Spleen (tissue), 11 donors: ENCODE results near the gene CCDC106. TPM values are rescaled to one million over a fixed set of nuclear protein-coding genes. Genes with fewer than 3 reads are reported as not detected.

Source experiments
- DNase-seq: peaks from one replicate; pipeline ENCODE4 v3.0.0-alpha.2; 2020
- H3K27ac ChIP-seq, 8 donors: fragments of 200-600 bp; sonication (generic) in 7 of 8; 1 replicate in 4 of 8; 2 replicates in 4 of 8; pipeline versions ENCODE4 v1.5.0 to v1.8.0; 2016 to 2021; ENCODE audit warnings: inconsistent platforms in 4 of 8, mild to moderate bottlenecking in 4 of 8, moderate library complexity in 1 of 8
- H3K27me3 ChIP-seq, 7 donors: fragments of 200-600 bp; sonication (generic) in 6 of 7; replicated peaks in 1 of 7; 1 replicate in 4 of 7; 2 replicates in 3 of 7; pipeline versions ENCODE4 v1.5.0 to v1.8.0; 2016 to 2021; ENCODE audit warnings: inconsistent platforms in 3 of 7, mild to moderate bottlenecking in 1 of 7
- H3K36me3 ChIP-seq, 6 donors: fragments of 200-600 bp; sonication (generic) in 5 of 6; 1 replicate in 4 of 6; 2 replicates in 2 of 6; pipeline versions ENCODE4 v1.5.0 to v1.8.0; 2016 to 2021; ENCODE audit warnings: inconsistent platforms in 2 of 6
- H3K4me1 ChIP-seq, 6 donors: fragments of 200-600 bp; sonication (generic) in 5 of 6; 1 replicate in 3 of 6; 2 replicates in 3 of 6; pipeline versions ENCODE4 v1.5.0 to v1.8.0; 2016 to 2021; ENCODE audit warnings: inconsistent platforms in 3 of 6
- H3K4me3 ChIP-seq, 8 donors: fragments of 200-600 bp; sonication (generic) in 7 of 8; 1 replicate in 4 of 8; 2 replicates in 4 of 8; pipeline versions ENCODE4 v1.5.0 to v1.8.0; 2016 to 2021; ENCODE audit warnings: inconsistent platforms in 4 of 8, mild to moderate bottlenecking in 4 of 8, moderate library complexity in 2 of 8
- H3K9me3 ChIP-seq, 8 donors: fragments of 200-600 bp; sonication (generic) in 7 of 8; 1 replicate in 4 of 8; 2 replicates in 4 of 8; pipeline versions ENCODE4 v1.5.0 to v1.8.0; 2016 to 2021; ENCODE audit warnings: inconsistent platforms in 4 of 8
- POLR2A ChIP-seq, 3 donors: fragments of 450-650 bp; IDR thresholded peaks; one replicate each; pipeline ENCODE4 v1.5.1; 2017; ENCODE audit warnings: antibody characterized with exemption in 3 of 3, mild to moderate bottlenecking in 1 of 3
- POLR2AphosphoS5 ChIP-seq, 3 donors: sonication (generic); formaldehyde crosslinking; IDR thresholded peaks; one replicate each; pipeline ENCODE4 v1.5.1; 2017; ENCODE audit warnings: antibody characterized with exemption in 3 of 3
- WGBS, 5 donors: extraction: QIAGEN DNeasy Blood & Tissue Kit in 3 of 5; methylation state at CpG; one replicate each; pipeline versions ENCODE4 v1.1.5 to v1.1.7; 2013 to 2018; 5-methylcytosine and 5-hydroxymethylcytosine counted together
- intact Hi-C: fragments of 100-400 bp; cut with DNase I; formaldehyde crosslinking; loops from one replicate; pipeline ENCODE4 v1.15.0; 2023; ENCODE audit warnings: low total_unique reads
- polyA plus RNA-seq, 3 donors: library from polyadenylated mRNA; stranded (reverse); fragments of 200-250 nt; gene quantifications; one replicate each; pipeline ENCODE4 v1.2.1, GENCODE V29; 2013
- total RNA-seq, 7 donors: library from RNA; depleted of rRNA in 3 of 7; stranded (reverse); fragments of >200 nt in 3 of 7; fragmentation: NEBNext Ultra II Directional in 4 of 7; extraction: Animal tissue kit (Norgen Biotek cat#: 25700) in 4 of 7; gene quantifications; one replicate each; pipeline versions ENCODE4 v1.1.0 to v1.2.1, GENCODE V29; 2016 to 2021
- TF ChIP-seq, protein P1 (sequence below), 11 experiments: fragments of 200-600 bp in 7 of 11; fragments of 450-650 bp in 4 of 11; sonication (generic) in 4 of 11; IDR thresholded peaks in 8 of 11; conservative IDR thresholded peaks in 3 of 11; 1 replicate in 7 of 11; 2 replicates in 4 of 11; pipeline versions ENCODE4 v1.4.0 to v1.8.0; 2016 to 2021; ENCODE audit warnings: antibody characterized with exemption in 11 of 11, inconsistent platforms in 4 of 11, mild to moderate bottlenecking in 1 of 11
- donor health status: healthy with polysubstance abuse.
- donor health status: DM: no; HTN: no; CAD: no; lungs with moderate emphysema.
- donor health status: DM: no; HTN: no; CAD: no.
- donor health status: Bipolar disorder and iron deficiency.
- donor health status: healthy.
- donor health status: DM: no; HTN: no; CAD: no.
- donor health status: DM: yes; HTN: yes; CAD: no.

The CCDC106 gene
- total and polyA plus RNA-seq, 10 donors, result 11.9 to 40.1 (median 18.6) TPM

DNA sequence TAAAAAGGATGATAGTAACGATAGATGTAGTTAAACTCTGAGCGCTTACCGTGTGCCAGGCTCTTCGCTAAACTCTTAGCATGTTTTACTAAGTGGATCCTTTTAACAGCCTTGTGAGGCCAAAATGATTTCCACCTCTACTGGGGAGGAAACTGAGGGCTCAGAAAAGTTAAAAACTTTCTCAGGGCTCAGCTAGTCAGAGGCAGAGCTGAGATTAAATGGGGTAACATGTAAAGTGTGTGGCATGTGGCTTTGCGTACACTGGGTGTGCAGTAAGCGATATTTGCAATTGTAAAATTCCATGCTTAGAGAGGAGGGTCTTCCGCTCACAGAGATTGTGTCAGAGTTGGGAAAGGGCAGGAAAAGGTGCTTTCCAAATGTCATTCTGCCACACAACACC is 8.5 kb downstream of the CCDC106 start:
- intact Hi-C loops, result no loop called here
- H3K9me3 ChIP-seq, result no peaks in the 10 kb centered on the region
- WGBS, 5 donors, result 47 to 61% (median 50%) methylated on average over 7 of the region's 7 CpGs
- no peak for TF ChIP-seq POLR2A (IDR thresholded peaks at IDR 0.05)
- TF ChIP-seq, protein P1, sequence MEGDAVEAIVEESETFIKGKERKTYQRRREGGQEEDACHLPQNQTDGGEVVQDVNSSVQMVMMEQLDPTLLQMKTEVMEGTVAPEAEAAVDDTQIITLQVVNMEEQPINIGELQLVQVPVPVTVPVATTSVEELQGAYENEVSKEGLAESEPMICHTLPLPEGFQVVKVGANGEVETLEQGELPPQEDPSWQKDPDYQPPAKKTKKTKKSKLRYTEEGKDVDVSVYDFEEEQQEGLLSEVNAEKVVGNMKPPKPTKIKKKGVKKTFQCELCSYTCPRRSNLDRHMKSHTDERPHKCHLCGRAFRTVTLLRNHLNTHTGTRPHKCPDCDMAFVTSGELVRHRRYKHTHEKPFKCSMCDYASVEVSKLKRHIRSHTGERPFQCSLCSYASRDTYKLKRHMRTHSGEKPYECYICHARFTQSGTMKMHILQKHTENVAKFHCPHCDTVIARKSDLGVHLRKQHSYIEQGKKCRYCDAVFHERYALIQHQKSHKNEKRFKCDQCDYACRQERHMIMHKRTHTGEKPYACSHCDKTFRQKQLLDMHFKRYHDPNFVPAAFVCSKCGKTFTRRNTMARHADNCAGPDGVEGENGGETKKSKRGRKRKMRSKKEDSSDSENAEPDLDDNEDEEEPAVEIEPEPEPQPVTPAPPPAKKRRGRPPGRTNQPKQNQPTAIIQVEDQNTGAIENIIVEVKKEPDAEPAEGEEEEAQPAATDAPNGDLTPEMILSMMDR (IDR thresholded peaks at IDR 0.05 in 8 of 11, conservative IDR thresholded peaks at IDR 0.05 in 3 of 11), result no peak
- no peak for TF ChIP-seq POLR2AphosphoS5 (IDR thresholded peaks at IDR 0.05)
- H3K36me3 ChIP-seq, result peaks cover 0 to 48% (median 25%) of the 10 kb centered on the region in 6 donors
- peak overlapping the region in 4 of 8 donors; percentile 2 to 100 (median 68) for H3K27ac ChIP-seq
- no peaks in the 10 kb centered on the region for H3K27me3 ChIP-seq
- peak overlapping the region; percentile 75 to 100 (median 88) for H3K4me3 ChIP-seq
- peaks cover 37 to 77% (median 62%) of the 10 kb centered on the region in 6 donors for H3K4me1 ChIP-seq
- DNase-seq, result no peak

DNA sequence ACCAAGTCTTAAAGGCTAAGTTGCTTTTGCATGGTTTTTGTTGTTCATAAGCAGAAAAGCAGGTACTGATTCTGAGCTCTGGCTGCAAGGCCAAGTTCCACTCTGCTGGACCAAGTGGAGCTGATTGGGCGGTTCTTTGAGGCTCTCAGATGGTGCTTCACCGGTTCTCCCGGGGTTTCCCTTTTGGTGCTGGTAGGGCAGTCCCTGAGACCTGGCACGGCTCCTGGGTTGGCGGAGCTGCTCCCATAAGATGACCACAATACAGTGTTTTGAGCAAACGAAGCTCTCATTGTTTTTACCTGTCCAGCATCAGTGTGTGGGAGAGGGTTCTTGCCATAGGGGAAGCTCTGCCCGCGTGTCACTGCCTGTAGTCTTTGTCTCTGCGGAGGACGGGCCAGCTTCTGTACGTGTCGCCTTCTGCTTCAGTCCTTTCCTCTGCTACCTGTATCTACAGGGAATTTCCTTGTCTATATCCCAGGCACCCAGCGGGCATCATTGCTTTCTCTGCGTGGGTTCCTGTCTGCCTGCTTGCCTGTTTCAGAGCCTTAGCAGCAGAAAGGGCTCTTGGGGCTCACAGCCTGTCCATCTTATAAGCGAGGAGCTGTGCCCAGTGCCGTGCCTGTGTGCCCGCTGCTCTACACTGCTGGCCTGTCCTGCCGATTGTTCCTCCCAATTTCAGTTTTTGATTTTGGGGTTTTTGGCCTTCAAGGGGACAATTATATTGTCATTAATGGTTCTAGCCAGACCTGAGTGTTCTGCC is 9.2 kb downstream of the CCDC106 start:
- Histone ChIP-seq H3K27me3 (no peaks in the 10 kb centered on the region), H3K36me3 (peaks cover 0 to 49% (median 31%) of the 10 kb centered on the region in 6 donors), H3K27ac (peak overlapping the region in 3 of 8 donors; percentile 2 to 40 (median 37)), H3K4me1 (peaks cover 37 to 82% (median 62%) of the 10 kb centered on the region in 6 donors), H3K4me3 (peak overlapping the region; percentile 75 to 100 (median 88)), H3K9me3 (no peaks in the 10 kb centered on the region)
- intact Hi-C loops, result no loop called here
- no peak for TF ChIP-seq POLR2AphosphoS5 (IDR thresholded peaks at IDR 0.05)
- TF ChIP-seq, protein P1 (IDR thresholded peaks at IDR 0.05 in 8 of 11, conservative IDR thresholded peaks at IDR 0.05 in 3 of 11), result no peak
- TF ChIP-seq POLR2A (IDR thresholded peaks at IDR 0.05), result no peak
- no peak for DNase-seq
- 36 to 54% (median 41%) methylated on average over 17 to 18 of the region's 18 CpGs for WGBS, 5 donors

DNA sequence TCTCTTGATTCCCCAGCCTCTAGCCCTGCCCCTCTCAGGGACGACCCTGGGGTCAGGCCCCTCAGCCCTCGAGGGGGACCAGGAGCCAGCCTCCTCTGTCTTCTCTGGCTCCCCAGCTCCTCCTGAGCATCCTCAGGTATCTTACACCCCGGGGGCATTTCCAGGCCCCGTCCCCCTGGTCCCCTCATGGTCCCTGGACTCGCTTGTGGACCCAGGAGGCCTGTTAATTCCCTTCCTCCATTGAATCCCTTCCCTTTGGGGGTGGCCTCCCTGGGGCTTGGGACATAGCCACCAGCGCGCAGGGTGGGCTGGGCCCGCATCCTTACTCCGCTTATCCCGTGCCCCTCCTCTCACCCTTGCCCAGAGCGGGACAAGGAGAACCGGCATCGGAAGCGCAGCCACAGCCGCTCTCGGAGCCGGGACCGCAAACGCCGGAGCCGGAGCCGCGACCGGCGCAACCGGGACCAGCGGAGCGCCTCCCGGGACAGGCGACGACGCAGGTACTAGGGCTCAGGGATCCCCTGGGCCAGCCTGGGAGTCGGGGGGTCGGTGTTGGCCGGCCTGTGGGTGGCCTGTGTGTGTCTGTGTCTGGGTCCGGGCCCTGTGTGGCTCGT is 10.9 kb downstream of the CCDC106 start:
- Histone ChIP-seq H3K4me1 (peaks cover 37 to 84% (median 51%) of the 10 kb centered on the region in 6 donors), H3K36me3 (peaks cover 3 to 59% (median 48%) of the 10 kb centered on the region in 6 donors), H3K9me3 (no peaks in the 10 kb centered on the region), H3K4me3 (peak overlapping the region in 2 of 8 donors; percentile 84 to 99), H3K27ac (peak overlapping the region in 2 of 8 donors; percentile 40 to 51), H3K27me3 (no peaks in the 10 kb centered on the region)
- WGBS, 5 donors, result 88 to 95% (median 91%) methylated on average over 33 to 37 of the region's 37 CpGs
- TF ChIP-seq, protein P1 (IDR thresholded peaks at IDR 0.05 in 8 of 11, conservative IDR thresholded peaks at IDR 0.05 in 3 of 11), result no peak
- TF ChIP-seq POLR2AphosphoS5 (IDR thresholded peaks at IDR 0.05), result peak in 1 of 3 donors; percentile 57
- intact Hi-C loops, result no loop called here
- no peak for DNase-seq

DNA sequence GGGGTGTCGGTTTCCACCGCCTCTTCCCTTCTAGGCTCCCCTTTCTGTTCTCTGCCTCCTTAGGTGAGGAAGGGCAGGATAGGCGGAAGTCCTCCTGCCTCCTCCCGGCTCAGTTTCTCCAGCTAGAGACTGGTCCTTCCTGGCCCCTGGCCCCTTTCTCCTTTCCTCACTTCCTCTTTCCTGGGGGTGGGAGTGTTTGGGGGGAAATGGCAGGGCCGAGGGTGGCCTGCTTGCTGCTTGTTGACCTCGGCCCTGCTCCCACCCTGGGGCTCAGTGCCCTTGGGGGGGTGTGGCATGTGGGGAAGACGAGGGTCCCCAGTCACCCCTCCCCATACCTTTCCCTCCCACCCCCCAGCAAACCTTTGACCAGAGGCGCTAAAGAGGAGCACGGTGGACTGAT is 11.8 kb downstream of the CCDC106 start:
- no peak for DNase-seq
- H3K9me3 ChIP-seq, result no peaks in the 10 kb centered on the region
- H3K27me3 ChIP-seq, result no peaks in the 10 kb centered on the region
- TF ChIP-seq, protein P1 (IDR thresholded peaks at IDR 0.05 in 8 of 11, conservative IDR thresholded peaks at IDR 0.05 in 3 of 11), result no peak
- TF ChIP-seq POLR2A (IDR thresholded peaks at IDR 0.05) (no peak), POLR2AphosphoS5 (IDR thresholded peaks at IDR 0.05) (no peak)
- 51 to 65% (median 55%) methylated on average over 9 of the region's 9 CpGs for WGBS, 5 donors
- H3K27ac ChIP-seq, result peak overlapping the region in 5 of 8 donors; percentile 1 to 51 (median 27)
- intact Hi-C loops, result no loop called here
- no peak overlapping the region for H3K4me3 ChIP-seq
- H3K36me3 ChIP-seq, result peaks cover 3 to 68% (median 56%) of the 10 kb centered on the region in 6 donors
- H3K4me1 ChIP-seq, result peaks cover 37 to 86% (median 51%) of the 10 kb centered on the region in 6 donors
